Measurements from ENCODE around the gene RASGEF1C.

DNA sequence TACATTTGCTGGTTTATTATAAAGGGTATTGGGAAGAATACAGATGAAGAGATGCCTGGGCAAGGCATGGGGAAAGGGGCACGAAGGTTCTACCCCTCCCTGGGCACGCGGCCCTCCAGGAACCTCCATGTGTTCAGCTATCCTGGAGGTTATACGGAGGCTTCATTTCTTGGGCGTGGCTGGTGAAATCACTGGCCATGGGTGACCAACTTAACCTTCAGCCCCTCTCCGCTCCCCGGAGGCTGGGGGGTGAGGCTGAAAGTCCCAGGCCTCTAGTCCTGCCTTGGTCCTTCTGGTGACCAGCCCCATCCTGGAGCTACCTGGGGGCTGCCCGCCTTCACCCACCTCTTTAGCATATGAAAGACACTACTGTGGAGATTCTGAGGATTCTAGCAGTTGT lies 120.5 kb downstream of the RASGEF1C start:
- TF ChIP-seq, protein P1, sequence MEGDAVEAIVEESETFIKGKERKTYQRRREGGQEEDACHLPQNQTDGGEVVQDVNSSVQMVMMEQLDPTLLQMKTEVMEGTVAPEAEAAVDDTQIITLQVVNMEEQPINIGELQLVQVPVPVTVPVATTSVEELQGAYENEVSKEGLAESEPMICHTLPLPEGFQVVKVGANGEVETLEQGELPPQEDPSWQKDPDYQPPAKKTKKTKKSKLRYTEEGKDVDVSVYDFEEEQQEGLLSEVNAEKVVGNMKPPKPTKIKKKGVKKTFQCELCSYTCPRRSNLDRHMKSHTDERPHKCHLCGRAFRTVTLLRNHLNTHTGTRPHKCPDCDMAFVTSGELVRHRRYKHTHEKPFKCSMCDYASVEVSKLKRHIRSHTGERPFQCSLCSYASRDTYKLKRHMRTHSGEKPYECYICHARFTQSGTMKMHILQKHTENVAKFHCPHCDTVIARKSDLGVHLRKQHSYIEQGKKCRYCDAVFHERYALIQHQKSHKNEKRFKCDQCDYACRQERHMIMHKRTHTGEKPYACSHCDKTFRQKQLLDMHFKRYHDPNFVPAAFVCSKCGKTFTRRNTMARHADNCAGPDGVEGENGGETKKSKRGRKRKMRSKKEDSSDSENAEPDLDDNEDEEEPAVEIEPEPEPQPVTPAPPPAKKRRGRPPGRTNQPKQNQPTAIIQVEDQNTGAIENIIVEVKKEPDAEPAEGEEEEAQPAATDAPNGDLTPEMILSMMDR (IDR thresholded peaks at IDR 0.05; ENCODE audit: insufficient read depth, low read length), result no peak
- TF ChIP-seq GABPA (IDR thresholded peaks at IDR 0.05; ENCODE audit: low read depth), result no peak
- TF ChIP-seq POLR2AphosphoS5 (IDR thresholded peaks at IDR 0.05; ENCODE audit: low read depth), result no peak
- TF ChIP-seq, protein P2, sequence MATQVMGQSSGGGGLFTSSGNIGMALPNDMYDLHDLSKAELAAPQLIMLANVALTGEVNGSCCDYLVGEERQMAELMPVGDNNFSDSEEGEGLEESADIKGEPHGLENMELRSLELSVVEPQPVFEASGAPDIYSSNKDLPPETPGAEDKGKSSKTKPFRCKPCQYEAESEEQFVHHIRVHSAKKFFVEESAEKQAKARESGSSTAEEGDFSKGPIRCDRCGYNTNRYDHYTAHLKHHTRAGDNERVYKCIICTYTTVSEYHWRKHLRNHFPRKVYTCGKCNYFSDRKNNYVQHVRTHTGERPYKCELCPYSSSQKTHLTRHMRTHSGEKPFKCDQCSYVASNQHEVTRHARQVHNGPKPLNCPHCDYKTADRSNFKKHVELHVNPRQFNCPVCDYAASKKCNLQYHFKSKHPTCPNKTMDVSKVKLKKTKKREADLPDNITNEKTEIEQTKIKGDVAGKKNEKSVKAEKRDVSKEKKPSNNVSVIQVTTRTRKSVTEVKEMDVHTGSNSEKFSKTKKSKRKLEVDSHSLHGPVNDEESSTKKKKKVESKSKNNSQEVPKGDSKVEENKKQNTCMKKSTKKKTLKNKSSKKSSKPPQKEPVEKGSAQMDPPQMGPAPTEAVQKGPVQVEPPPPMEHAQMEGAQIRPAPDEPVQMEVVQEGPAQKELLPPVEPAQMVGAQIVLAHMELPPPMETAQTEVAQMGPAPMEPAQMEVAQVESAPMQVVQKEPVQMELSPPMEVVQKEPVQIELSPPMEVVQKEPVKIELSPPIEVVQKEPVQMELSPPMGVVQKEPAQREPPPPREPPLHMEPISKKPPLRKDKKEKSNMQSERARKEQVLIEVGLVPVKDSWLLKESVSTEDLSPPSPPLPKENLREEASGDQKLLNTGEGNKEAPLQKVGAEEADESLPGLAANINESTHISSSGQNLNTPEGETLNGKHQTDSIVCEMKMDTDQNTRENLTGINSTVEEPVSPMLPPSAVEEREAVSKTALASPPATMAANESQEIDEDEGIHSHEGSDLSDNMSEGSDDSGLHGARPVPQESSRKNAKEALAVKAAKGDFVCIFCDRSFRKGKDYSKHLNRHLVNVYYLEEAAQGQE (IDR thresholded peaks at IDR 0.05; ENCODE audit: insufficient replicate concordance, low read depth), result no peak

Measured in HL-60 (cell line).